ENCODE measurements around the gene ARMH4. TPM values are rescaled to one million over a fixed set of nuclear protein-coding genes. Genes with fewer than 3 reads are reported as not detected.

Gene ARMH4
- total RNA-seq, 1 experiment from 2014 or later, result not detected

DNA sequence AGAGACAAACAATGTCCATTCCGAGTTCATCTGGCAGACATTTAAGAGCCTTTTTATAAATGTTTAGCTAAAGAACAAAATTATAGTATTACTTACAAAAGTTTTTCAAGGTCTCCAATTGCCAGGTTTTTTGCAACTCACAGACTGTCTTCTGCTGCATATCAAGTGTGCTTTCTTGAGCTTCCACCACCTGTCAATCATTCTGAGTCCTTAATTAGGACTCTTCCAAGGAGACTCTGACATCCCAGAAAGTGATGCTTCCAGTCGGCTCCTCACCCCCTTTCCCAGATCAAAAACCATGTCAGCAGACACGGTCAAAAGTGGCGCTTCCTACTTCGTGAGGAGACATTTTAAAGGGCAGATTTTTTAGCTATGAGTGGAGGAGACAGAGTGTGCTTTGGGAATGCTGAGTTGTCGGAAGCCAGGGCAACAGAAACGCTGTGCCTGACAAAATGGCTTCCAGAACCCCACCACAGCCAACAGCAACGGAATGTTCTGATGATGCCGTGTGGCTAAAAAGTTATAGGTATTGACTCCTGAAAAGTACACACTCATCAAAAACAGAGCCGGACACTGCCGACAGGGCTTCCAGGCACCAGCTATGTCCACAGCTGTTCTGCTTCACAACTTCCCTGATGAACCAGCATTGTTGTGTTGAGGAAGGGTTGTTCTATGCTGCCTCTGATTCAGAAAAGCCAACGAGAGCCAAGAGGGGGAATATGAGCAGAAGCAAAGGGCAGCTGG is 170.0 kb downstream of the ARMH4 start:
- Mint-ChIP-seq H3K9me3 (ENCODE audit: low read depth, unreplicated experiment) (no peaks in the 10 kb centered on the region), H3K27ac (ENCODE audit: unreplicated experiment) (no peak overlapping the region), H3K36me3 (ENCODE audit: insufficient read depth, unreplicated experiment) (no peaks in the 10 kb centered on the region), H3K27me3 (ENCODE audit: unreplicated experiment) (peaks cover 83% of the 10 kb centered on the region), H3K4me1 (ENCODE audit: low read depth, unreplicated experiment) (no peaks in the 10 kb centered on the region), H3K4me3 (ENCODE audit: low read depth, unreplicated experiment) (no peak overlapping the region)
- BruUV-seq (replicated peaks), result no TSS peak
- CTCF ChIA-PET, result no interaction called here
- no peak for DNase-seq
- TF ChIP-seq, protein P1, sequence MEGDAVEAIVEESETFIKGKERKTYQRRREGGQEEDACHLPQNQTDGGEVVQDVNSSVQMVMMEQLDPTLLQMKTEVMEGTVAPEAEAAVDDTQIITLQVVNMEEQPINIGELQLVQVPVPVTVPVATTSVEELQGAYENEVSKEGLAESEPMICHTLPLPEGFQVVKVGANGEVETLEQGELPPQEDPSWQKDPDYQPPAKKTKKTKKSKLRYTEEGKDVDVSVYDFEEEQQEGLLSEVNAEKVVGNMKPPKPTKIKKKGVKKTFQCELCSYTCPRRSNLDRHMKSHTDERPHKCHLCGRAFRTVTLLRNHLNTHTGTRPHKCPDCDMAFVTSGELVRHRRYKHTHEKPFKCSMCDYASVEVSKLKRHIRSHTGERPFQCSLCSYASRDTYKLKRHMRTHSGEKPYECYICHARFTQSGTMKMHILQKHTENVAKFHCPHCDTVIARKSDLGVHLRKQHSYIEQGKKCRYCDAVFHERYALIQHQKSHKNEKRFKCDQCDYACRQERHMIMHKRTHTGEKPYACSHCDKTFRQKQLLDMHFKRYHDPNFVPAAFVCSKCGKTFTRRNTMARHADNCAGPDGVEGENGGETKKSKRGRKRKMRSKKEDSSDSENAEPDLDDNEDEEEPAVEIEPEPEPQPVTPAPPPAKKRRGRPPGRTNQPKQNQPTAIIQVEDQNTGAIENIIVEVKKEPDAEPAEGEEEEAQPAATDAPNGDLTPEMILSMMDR (IDR thresholded peaks at IDR 0.05; ENCODE audit: unreplicated experiment), result no peak
- intact Hi-C loops (cut with micrococcal nuclease; ENCODE audit: unreplicated experiment), result no loop called here

DNA sequence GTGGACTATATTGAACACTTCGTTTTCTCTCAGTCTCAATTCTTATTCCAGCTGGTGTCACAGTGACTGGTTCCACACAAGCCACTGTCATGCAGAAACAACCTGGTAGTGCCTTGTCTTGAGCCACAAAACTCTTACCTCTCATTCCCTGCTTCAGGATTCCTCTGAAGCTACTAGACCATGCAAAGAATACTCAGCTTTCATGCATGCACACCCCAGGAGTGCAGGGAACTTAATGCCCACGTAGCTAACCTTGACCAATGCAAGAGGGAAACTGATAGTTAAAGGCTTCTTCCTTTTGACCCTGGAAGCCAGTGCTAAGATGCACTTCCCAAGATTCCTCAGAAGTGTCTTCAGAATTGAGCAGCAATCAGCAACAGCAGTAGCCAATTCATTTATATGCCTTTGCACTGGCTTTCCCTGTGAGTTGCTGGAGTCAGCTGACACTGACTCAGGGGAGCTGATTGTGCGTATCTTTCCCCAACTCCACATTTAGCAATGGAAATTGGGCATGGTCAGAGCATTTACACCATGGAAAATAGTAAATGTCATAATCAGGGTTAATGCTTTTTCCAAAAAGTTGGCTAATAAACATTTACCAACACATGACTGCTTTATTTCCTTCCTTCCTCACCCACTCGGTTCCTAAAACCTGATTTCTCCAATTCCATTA is 172.5 kb downstream of the ARMH4 start:
- BruUV-seq (replicated peaks), result no TSS peak
- Mint-ChIP-seq H3K36me3 (ENCODE audit: insufficient read depth, unreplicated experiment) (no peaks in the 10 kb centered on the region), H3K9me3 (ENCODE audit: low read depth, unreplicated experiment) (no peaks in the 10 kb centered on the region), H3K4me1 (ENCODE audit: low read depth, unreplicated experiment) (no peaks in the 10 kb centered on the region), H3K4me3 (ENCODE audit: low read depth, unreplicated experiment) (no peak overlapping the region), H3K27me3 (ENCODE audit: unreplicated experiment) (peaks cover 91% of the 10 kb centered on the region), H3K27ac (ENCODE audit: unreplicated experiment) (no peak overlapping the region)
- CTCF ChIA-PET, result no interaction called here
- no peak for DNase-seq
- intact Hi-C loops (cut with micrococcal nuclease; ENCODE audit: unreplicated experiment), result no loop called here
- TF ChIP-seq, protein P1 (IDR thresholded peaks at IDR 0.05; ENCODE audit: unreplicated experiment), result no peak

DNA sequence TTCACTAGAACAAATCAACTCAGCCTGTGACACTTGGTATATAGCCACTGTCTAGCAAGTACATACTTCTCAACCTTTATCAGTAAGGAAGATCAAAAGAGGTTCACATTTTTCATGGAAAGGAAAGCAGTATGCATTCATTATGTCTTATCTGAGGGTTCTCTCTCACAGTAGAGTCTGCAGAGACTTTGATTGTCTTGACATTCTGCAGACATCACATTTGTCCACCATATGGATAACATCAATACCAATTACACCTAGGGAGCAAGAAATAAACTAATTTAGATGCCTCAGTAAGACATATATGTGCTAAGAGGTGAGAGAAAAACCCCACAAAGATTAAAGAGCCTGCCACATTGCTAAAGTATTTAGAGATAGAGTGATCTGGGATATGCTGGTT is 175.3 kb downstream of the ARMH4 start:
- Mint-ChIP-seq H3K36me3 (ENCODE audit: insufficient read depth, unreplicated experiment) (no peaks in the 10 kb centered on the region), H3K4me3 (ENCODE audit: low read depth, unreplicated experiment) (no peak overlapping the region), H3K27ac (ENCODE audit: unreplicated experiment) (no peak overlapping the region), H3K4me1 (ENCODE audit: low read depth, unreplicated experiment) (no peaks in the 10 kb centered on the region), H3K27me3 (ENCODE audit: unreplicated experiment) (peaks cover 90% of the 10 kb centered on the region), H3K9me3 (ENCODE audit: low read depth, unreplicated experiment) (no peaks in the 10 kb centered on the region)
- DNase-seq, result no peak
- intact Hi-C loops (cut with micrococcal nuclease; ENCODE audit: unreplicated experiment), result no loop called here
- no TSS peak for BruUV-seq (replicated peaks)
- TF ChIP-seq, protein P1 (IDR thresholded peaks at IDR 0.05; ENCODE audit: unreplicated experiment), result no peak
- CTCF ChIA-PET, result no interaction called here

DNA sequence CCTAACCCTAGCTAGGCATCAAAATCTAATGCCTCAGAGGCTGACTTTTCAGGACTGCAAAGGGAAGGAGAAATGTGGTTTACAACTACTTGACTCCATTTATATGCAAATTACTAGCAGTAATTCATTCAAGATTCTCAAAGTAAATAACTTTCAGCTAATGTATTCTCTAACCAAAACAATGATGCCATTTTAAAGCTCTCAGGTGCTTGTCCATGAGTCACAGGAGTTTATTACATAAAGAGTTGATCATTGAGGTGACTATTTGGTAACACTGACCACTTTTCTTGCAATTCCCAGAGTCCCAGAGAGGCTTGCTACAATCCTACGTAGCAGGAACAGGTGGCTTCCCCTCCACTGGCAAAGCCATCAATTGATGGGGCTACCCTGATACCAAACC is 177.1 kb downstream of the ARMH4 start:
- intact Hi-C loops (cut with micrococcal nuclease; ENCODE audit: unreplicated experiment), result no loop called here
- CTCF ChIA-PET, result interaction anchor here (0.6 kb wide), 1 partner anchor 448 kb away, joined by 3 read pairs; no protein-coding TSS in a partner anchor

More for the DNA sequence above, 177.1 kb downstream of the ARMH4 start:
- no peak overlapping the region for H3K27ac Mint-ChIP-seq (ENCODE audit: unreplicated experiment)
- H3K4me1 Mint-ChIP-seq (ENCODE audit: low read depth, unreplicated experiment), result no peaks in the 10 kb centered on the region
- H3K27me3 Mint-ChIP-seq (ENCODE audit: unreplicated experiment), result peaks cover 89% of the 10 kb centered on the region
- BruUV-seq (replicated peaks), result no TSS peak
- TF ChIP-seq, protein P1 (IDR thresholded peaks at IDR 0.05; ENCODE audit: unreplicated experiment), result no peak
- no peaks in the 10 kb centered on the region for H3K9me3 Mint-ChIP-seq (ENCODE audit: low read depth, unreplicated experiment)
- no peak overlapping the region for H3K4me3 Mint-ChIP-seq (ENCODE audit: low read depth, unreplicated experiment)
- no peaks in the 10 kb centered on the region for H3K36me3 Mint-ChIP-seq (ENCODE audit: insufficient read depth, unreplicated experiment)
- DNase-seq, result no peak
